IMR-90 (cell line): ENCODE measurements around the gene PC. TPM values are rescaled to one million over a fixed set of nuclear protein-coding genes. Genes with fewer than 3 reads are reported as not detected.
"Not testable (repeated sequence)": the region's sequence is repeated elsewhere in the genome, so short reads cannot be mapped to it uniquely, and the experiment has no call there.

Source experiments
- ATAC-seq: fragments of 200-7000 bp; cut with Tn5 transposase; 2 replicates; pipeline ENCODE4 v1.9.1; 2020; ENCODE audit warnings: low read depth, mild to moderate bottlenecking, moderate library complexity
- BruUV-seq: library from RNA; stranded (reverse); fragments of 400-500 nt; replicated peaks from 2 replicates; lab custom pipeline; 2021; lab: Mats Ljungman, UMichigan
- CTCF ChIA-PET: fragments of 300-600 bp; formaldehyde crosslinking; extraction: SDS; loops from one replicate; lab custom pipeline; 2021; ENCODE audit warnings: antibody characterized with exemption; lab: Yijun Ruan, JAX
- POLR2A ChIA-PET: fragments of 300-600 bp; sonication (Branson Sonifier 250); formaldehyde crosslinking; loops from one replicate; lab custom pipeline; 2022; ENCODE audit warnings: antibody characterized with exemption; ENCODE audit not compliant: unreplicated experiment; lab: Charles Lee
- DNase-seq: peaks from one replicate; pipeline ENCODE4 v3.0.0; 2013
- H2AFZ ChIP-seq: replicated peaks from 2 replicates; pipeline ENCODE3; 2013; ENCODE audit warnings: low read length, mild to moderate bottlenecking; ENCODE audit not compliant: poor library complexity
- H2AK5ac ChIP-seq: 2 replicates; pipeline ENCODE4 v1.6.1; 2013; ENCODE audit warnings: low read depth, low read length, inconsistent platforms
- H2AK9ac ChIP-seq: replicated peaks from 2 replicates; pipeline ENCODE3; 2013; ENCODE audit warnings: mild to moderate bottlenecking, low read depth, low read length, moderate library complexity; ENCODE audit not compliant: poor library complexity
- H2BK120ac ChIP-seq: 2 replicates; pipeline ENCODE4 v1.6.1; 2013; ENCODE audit warnings: low read depth, low read length, inconsistent platforms
- H2BK15ac ChIP-seq: 3 replicates; pipeline ENCODE4 v1.6.1; 2013; ENCODE audit warnings: low read depth, low read length, inconsistent platforms
- H2BK20ac ChIP-seq: 2 replicates; pipeline ENCODE4 v1.6.1; 2013; ENCODE audit warnings: low read depth, mild to moderate bottlenecking, inconsistent platforms, low read length, moderate library complexity
- H2BK5ac ChIP-seq: 2 replicates; pipeline ENCODE4 v1.6.1; 2013; ENCODE audit warnings: mild to moderate bottlenecking, low read depth, low read length, inconsistent platforms; ENCODE audit not compliant: poor library complexity, severe bottlenecking
- H3K14ac ChIP-seq: replicated peaks from 2 replicates; pipeline ENCODE4 v1.6.1; 2013; ENCODE audit warnings: low read depth, low read length, inconsistent platforms
- H3K18ac ChIP-seq: 2 replicates; pipeline ENCODE4 v1.6.1; 2013; ENCODE audit warnings: low read depth, low read length, control low read depth
- H3K23ac ChIP-seq: 2 replicates; pipeline ENCODE4 v1.6.1; 2013; ENCODE audit warnings: low read depth, low read length, inconsistent platforms
- H3K27ac ChIP-seq: 2 replicates; pipeline ENCODE4 v1.5.1; 2013; ENCODE audit warnings: mild to moderate bottlenecking, control low read depth, low read length; ENCODE audit not compliant: insufficient read depth
- H3K27me3 ChIP-seq: 2 replicates; pipeline ENCODE4 v1.6.1; 2013; ENCODE audit warnings: low read length; ENCODE audit not compliant: control insufficient read depth, insufficient read depth
- H3K36me3 ChIP-seq: 2 replicates; pipeline ENCODE4 v1.6.1; 2013; ENCODE audit warnings: low read length, mixed read lengths; ENCODE audit not compliant: control insufficient read depth, insufficient read depth
- H3K4ac ChIP-seq: 2 replicates; pipeline ENCODE4 v1.6.1; 2013; ENCODE audit warnings: low read depth, low read length, inconsistent platforms
- H3K4me1 ChIP-seq: 2 replicates; pipeline ENCODE4 v1.6.1; 2013; ENCODE audit warnings: low read length, mixed read lengths; ENCODE audit not compliant: control insufficient read depth, insufficient read depth
- H3K4me2 ChIP-seq: 2 replicates; pipeline ENCODE4 v1.6.1; 2013; ENCODE audit warnings: low read depth, mild to moderate bottlenecking, control low read depth, low read length, moderate library complexity
- H3K4me3 ChIP-seq: 2 replicates; pipeline ENCODE4 v1.5.1; 2013; ENCODE audit warnings: low read depth, mild to moderate bottlenecking, control low read depth, low read length, moderate library complexity; ENCODE audit not compliant: insufficient read depth
- H3K56ac ChIP-seq: 2 replicates; pipeline ENCODE4 v1.6.1; 2013; ENCODE audit warnings: low read length, inconsistent platforms; ENCODE audit not compliant: insufficient read depth; ENCODE audit errors: extremely low read depth
- H3K79me1 ChIP-seq, 2 experiments: 2 replicates each; pipeline ENCODE4 v1.6.1; 2013; ENCODE audit warnings: low read length in 2 of 2, inconsistent platforms in 1 of 2, low read depth in 1 of 2
- H3K9ac ChIP-seq: 2 replicates; pipeline ENCODE4 v1.6.1; 2013; ENCODE audit warnings: low read depth, low read length, control low read depth
- H3K9me1 ChIP-seq: 2 replicates; pipeline ENCODE4 v1.6.1; 2013; ENCODE audit warnings: low read length, inconsistent platforms; ENCODE audit not compliant: insufficient read depth
- H3K9me3 ChIP-seq: 2 replicates; pipeline ENCODE4 v1.6.1; 2013; ENCODE audit warnings: low read length; ENCODE audit not compliant: control insufficient read depth, insufficient read depth
- H4K20me1 ChIP-seq: 2 replicates; pipeline ENCODE4 v1.6.1; 2013; ENCODE audit warnings: low read length, inconsistent platforms; ENCODE audit not compliant: insufficient read depth
- H4K5ac ChIP-seq: 2 replicates; pipeline ENCODE4 v1.6.1; 2013; ENCODE audit warnings: mild to moderate bottlenecking, low read depth, low read length, control low read depth
- H4K8ac ChIP-seq, 2 experiments: 2 replicates each; pipeline ENCODE4 v1.6.1; 2013; ENCODE audit warnings: low read depth in 2 of 2, low read length in 2 of 2, control low read depth in 1 of 2, inconsistent platforms in 1 of 2
- H4K91ac ChIP-seq: 2 replicates; pipeline ENCODE4 v1.6.1; 2013; ENCODE audit warnings: low read depth, low read length, inconsistent platforms; ENCODE audit not compliant: insufficient read depth
- WGBS, 2 experiments: methylation state at CpG; one replicate each; pipeline versions ENCODE4 v1.1.5 to v1.1.7; 2013; ENCODE audit warnings: missing lambda C conversion rate in 2 of 2; ENCODE audit not compliant: insufficient read length in 1 of 2; ENCODE audit errors: extremely low coverage in 2 of 2; 5-methylcytosine and 5-hydroxymethylcytosine counted together
- dilution Hi-C: fragments of 300-500 bp; cut with HindIII; formaldehyde crosslinking; loops from one replicate; pipeline ENCODE4 v1.14.3; 2018; ENCODE audit warnings: low sequenced_read_pairs; ENCODE audit not compliant: unreplicated experiment
- in situ Hi-C: fragments of 300-500 bp; cut with MboI; formaldehyde crosslinking; loops from 3 replicates; pipeline ENCODE4 v1.14.3; 2019; ENCODE audit warnings: low sequenced_read_pairs, inconsistent platforms, mixed read lengths
- intact Hi-C: fragments of 100-400 bp; cut with micrococcal nuclease; formaldehyde crosslinking; loops from 2 replicates; pipeline ENCODE4 v1.10.0; 2022
- polyA plus RNA-seq, 3 experiments: library from polyadenylated mRNA; depleted of rRNA; stranded (reverse); fragments of >200 nt; gene quantifications; 2 replicates each; pipeline ENCODE4 v1.2.3, GENCODE V29; 2012; ENCODE audit warnings: low replicate concordance in 1 of 3
- total RNA-seq: library from RNA; depleted of rRNA; stranded (reverse); fragments of >200 nt; gene quantifications from 2 replicates; pipeline ENCODE4 v1.2.3, GENCODE V29; 2012

Gene PC
- total and polyA plus RNA-seq, 2 of the 4 experiments (the other 2 are of a cell fraction) = 13.6 to 15.7 TPM

- H2AK5ac ChIP-seq, H2AFZ ChIP-seq, H3K27me3 ChIP-seq, H2BK120ac ChIP-seq, H3K4me3 ChIP-seq, H2BK15ac ChIP-seq, dilution Hi-C loops, CTCF ChIA-PET, H3K27ac ChIP-seq, H3K23ac ChIP-seq, H2BK5ac ChIP-seq, H3K4me2 ChIP-seq, H2AK9ac ChIP-seq, H3K79me1 ChIP-seq, intact Hi-C loops, DNase-seq, ATAC-seq, H4K20me1 ChIP-seq, H3K18ac ChIP-seq, BruUV-seq, H4K8ac ChIP-seq, H3K14ac ChIP-seq, H3K4ac ChIP-seq, H2BK20ac ChIP-seq, H3K9ac ChIP-seq, H3K56ac ChIP-seq, POLR2A ChIA-PET, H3K36me3 ChIP-seq, in situ Hi-C loops, H3K9me1 ChIP-seq, H3K4me1 ChIP-seq, H3K9me3 ChIP-seq, H4K5ac ChIP-seq, H4K91ac ChIP-seq: not testable (repeated sequence)
- 80% methylated on average over 1 of the region's 9 CpGs; no CpG with 5 or more reads in 1 of the 2 experiments for WGBS, 2 experiments
Observed at GRCh38 chr11:66989360-66989759, 31.2 kb upstream of the PC start.

GRCh38 chr11:66988741-66989140 lies 30.6 kb upstream of the PC start:
- H2AFZ ChIP-seq, H4K8ac ChIP-seq, H3K23ac ChIP-seq, H3K4me1 ChIP-seq, H2BK15ac ChIP-seq, intact Hi-C loops, dilution Hi-C loops, H3K4ac ChIP-seq, H3K27ac ChIP-seq, H2AK5ac ChIP-seq, BruUV-seq, H4K91ac ChIP-seq, H2BK5ac ChIP-seq, POLR2A ChIA-PET, H2AK9ac ChIP-seq, H3K14ac ChIP-seq, H3K4me3 ChIP-seq, H3K18ac ChIP-seq, H4K5ac ChIP-seq, H3K56ac ChIP-seq, in situ Hi-C loops, H3K9me1 ChIP-seq, DNase-seq, H2BK20ac ChIP-seq, H3K36me3 ChIP-seq, H3K27me3 ChIP-seq, H3K79me1 ChIP-seq, CTCF ChIA-PET, H2BK120ac ChIP-seq, H3K9ac ChIP-seq, H3K4me2 ChIP-seq, H4K20me1 ChIP-seq, H3K9me3 ChIP-seq, ATAC-seq: not testable (repeated sequence)
- 100% methylated on average over 6 of the region's 28 CpGs; no CpG with 5 or more reads in 1 of the 2 experiments for WGBS, 2 experiments
